ENCODE results near the gene TSPAN7.

The TSPAN7 gene, protein sequence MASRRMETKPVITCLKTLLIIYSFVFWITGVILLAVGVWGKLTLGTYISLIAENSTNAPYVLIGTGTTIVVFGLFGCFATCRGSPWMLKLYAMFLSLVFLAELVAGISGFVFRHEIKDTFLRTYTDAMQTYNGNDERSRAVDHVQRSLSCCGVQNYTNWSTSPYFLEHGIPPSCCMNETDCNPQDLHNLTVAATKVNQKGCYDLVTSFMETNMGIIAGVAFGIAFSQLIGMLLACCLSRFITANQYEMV

GRCh38 chrX:38561126-38561868 is at the start of gene TSPAN7:
TSS of gene TSPAN7 (plus strand) at chrX:38561542. CDS start at chrX:38561547, 5 bp downstream.
- H3K27ac ChIP-seq: peak within 1 kb of the TSS; percentile 56
- no peak for TF ChIP-seq CTCF (conservative IDR thresholded peaks at IDR 0.05)

GRCh38 chrX:38513112-38513742 is 48.1 kb upstream of the TSPAN7 start:
- H3K27ac ChIP-seq: no peak overlapping the region
- TF ChIP-seq CTCF (conservative IDR thresholded peaks at IDR 0.05): no peak

- TF ChIP-seq CTCF (conservative IDR thresholded peaks at IDR 0.05): no peak
Observed at GRCh38 chrX:38514016-38514854, 47.1 kb upstream of the TSPAN7 start.

GRCh38 chrX:38515291-38515690 is 46.1 kb upstream of the TSPAN7 start:
- TF ChIP-seq CTCF (conservative IDR thresholded peaks at IDR 0.05): no peak
- no peak overlapping the region for H3K27ac ChIP-seq

More at GRCh38 chrX:38514016-38514854, 47.1 kb upstream of the TSPAN7 start:
- no peak overlapping the region for H3K27ac ChIP-seq

- no peak for TF ChIP-seq CTCF (conservative IDR thresholded peaks at IDR 0.05)
- no peak overlapping the region for H3K27ac ChIP-seq
Observed at GRCh38 chrX:38516196-38516774, 45.1 kb upstream of the TSPAN7 start.

- no peak overlapping the region for H3K27ac ChIP-seq
- TF ChIP-seq CTCF (conservative IDR thresholded peaks at IDR 0.05): no peak
Observed at GRCh38 chrX:38519651-38520050, 41.7 kb upstream of the TSPAN7 start.
